ENCODE measurements around the gene LPP.

The LPP gene

DNA sequence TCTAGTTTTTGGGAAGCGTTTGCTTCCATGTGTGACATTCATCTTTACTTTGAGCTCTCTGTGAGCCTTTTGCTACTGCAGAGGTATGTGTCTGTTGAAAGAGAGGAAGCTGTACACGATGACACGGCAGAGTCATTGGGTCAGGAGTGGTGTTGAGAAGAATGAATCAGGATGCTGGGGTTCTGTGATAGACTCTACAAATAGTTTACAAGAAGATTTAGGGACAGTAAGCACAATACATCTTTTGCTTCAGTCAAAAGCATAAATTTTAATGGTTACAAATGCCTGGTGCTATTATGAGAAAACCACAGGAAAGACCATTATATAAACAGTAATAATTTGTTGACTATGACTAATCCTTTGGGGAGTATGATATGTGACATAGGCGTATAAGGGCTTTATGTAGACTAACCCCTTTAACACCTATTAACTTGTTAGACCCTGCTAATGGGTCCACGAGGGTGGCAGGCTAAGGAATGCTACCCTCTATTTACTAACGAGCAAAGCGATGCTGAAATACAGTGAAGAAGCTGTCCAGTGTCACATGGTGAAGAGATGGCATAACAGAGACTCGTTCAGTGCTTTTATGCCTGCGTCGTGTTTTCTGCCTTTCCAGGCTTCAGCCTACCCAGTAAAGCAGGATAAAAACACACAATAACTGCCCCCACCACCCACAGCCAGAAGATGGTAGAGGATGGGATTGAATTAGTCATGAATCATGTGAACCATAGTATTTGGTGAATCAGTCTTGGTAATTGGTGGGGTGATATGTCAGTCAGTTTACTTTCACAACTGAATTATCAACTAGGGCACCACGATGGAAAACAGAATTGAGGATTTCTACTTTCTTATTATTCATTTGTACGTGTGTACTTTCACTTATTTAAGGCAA is 118.8 kb downstream of the LPP start:
- peak; percentile 75 for DNase-seq (ENCODE audit: low read depth, low spot score)

DNA sequence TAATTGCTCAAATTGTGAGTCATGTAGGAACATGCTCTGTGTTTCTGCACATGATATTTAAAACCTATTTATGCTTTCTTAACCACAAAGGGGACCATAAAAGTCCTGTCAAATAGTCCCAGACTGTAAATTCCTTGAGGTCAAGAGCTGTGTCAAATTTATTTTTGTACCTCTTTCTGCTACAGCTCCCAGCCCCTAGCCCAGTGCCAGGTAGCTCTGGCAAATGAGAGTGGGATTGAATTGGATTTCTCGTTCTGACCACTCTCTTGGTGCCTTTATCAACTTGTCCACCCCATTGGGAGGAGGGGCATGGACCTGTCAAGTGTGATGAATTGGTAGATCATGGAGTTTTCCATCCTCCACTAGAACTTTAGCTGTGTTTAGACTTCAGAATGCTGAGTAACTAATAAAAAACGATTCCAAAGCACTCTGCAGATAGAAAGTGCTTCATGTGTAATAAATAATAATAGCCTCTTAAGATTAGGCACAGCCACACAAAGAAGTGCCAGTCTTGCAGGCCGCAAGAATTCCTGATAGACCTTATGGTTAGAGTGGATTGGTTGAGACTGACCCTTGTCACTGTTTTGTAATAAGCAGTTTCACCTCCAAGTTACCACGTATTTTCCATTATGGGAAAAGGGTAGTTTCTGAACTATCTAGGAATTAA is 120.4 kb downstream of the LPP start:
- DNase-seq (ENCODE audit: low read depth, low spot score), result peak; percentile 49

DNA sequence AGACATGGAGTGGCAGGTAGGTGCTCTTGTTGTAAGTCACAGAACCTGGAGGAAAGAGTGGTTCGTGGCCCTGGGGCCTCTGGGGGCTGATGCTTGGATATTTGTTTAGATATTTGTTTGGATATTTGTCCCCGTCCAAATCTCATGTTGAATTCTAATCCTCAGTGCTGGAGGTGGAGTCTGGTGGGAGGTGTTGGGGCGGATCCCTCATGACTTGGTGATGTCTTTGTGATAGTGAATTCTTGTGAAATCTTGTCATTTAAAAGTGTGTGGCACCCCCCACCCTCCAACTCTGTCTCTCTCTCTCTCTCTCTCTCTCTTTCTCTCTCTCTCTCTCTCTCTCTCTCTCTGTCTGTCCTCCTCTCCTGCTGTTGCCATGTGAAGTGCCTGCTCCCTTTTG is 122.4 kb downstream of the LPP start:
- DNase-seq (ENCODE audit: low read depth, low spot score), result no peak

DNA sequence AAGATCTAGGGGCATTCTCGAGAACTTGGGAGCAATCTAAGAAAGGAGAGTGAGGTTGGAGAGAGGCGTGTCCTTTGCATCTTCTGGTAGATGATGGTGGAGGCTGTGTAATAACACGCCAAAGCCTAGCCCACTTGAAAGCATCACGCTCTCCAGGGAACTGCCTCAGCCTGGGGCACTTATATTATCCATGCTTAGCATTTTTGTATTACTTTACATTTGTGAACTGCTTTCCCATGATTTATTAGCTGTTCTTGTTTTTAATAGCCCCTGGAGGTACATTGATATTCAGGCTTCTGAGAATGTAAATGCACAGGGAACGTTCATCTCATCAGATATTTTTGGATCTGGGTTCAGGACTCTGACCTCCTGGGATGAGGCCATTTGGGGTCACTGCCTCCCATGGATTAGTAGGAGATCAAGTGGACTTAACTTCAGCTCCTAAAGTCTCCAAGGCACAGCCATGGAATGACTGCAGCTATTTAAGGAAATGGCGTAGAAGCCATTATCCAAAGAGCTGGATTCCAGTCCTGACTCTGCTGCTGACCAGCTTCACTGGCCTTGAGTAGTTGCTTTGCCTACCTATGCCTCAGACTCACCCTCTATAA is 124.9 kb downstream of the LPP start:
- DNase-seq (ENCODE audit: low read depth, low spot score), result no peak

DNA sequence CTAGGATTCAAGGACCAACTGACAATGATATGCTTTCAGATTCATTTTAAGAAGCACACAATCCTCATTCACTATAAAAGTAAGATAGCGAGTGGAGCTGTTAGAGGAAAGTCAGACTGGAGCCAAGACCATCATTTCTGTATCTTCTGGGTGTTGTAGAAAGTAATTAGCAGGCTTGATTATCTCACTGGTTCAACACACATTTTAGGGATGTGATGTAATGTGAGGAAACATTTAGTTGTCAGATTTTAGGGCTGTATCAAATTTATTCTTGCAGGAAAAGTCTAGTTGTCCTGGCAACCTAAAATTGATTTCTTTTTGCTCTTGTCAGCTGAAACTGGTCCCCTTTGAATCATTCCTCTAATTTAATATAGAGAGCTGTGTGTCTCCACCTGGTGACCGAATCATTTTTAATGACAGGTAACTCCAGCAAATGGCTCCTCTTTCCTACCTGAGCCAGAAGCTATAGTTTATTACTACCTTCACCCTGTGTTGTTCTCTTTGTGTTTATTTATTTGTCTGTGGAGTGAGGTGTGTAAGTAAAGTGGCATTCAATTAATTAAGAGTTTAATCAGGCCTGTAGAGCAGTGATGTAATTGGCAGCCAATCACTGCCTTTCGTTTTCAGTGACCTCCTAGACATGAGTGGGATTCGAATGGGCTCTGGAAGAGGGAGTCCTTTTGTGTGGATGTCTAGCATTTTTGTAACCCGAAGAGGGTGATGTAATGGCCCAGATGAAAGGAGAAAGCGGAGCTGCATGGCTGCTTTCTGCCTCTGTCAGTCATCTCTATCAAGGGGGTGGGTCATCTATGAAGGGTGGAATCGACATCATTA is 125.8 kb downstream of the LPP start:
- peak; percentile 84 for DNase-seq (ENCODE audit: low read depth, low spot score)

DNA sequence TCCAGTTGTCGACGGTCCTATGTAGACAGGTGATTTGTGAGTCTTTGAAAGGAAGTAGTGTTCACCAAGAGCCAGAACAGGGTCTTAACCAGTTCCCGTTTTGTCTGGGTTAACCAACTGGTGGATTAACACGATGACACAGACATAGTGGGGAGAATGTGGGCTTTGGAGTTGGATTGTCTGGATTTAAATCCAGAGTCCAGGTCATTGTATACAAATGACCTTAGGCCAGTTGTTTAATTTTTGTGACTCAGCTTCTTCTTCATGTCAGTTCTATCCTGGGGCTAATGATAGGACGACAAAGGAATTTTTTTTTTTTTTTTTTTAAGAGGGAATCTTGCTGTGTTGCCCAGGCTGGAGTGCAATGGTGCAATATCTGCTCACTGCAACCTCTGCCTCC is 126.7 kb downstream of the LPP start:
- no peak for DNase-seq (ENCODE audit: low read depth, low spot score)

DNA sequence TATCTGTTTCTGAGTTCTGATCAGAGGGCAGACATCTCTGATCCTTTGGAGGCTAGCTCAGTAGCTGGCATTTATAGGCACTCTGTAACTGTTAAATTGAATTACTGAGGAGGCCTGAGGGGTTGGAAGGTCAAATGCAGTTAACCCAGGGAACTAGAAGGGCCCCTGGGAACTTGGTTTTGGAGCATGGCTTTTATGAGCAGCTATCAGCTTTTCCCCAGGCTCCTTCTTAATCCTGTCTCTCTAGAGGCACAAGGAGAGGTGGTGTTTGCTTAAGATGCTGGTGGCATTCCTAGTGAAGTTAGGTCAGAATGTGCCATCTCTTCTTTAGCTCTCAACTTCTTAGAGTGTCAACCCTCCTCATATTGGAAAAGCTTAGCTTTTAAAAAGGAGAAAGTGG is 128.9 kb downstream of the LPP start:
- DNase-seq (ENCODE audit: low read depth, low spot score), result no peak

DNA sequence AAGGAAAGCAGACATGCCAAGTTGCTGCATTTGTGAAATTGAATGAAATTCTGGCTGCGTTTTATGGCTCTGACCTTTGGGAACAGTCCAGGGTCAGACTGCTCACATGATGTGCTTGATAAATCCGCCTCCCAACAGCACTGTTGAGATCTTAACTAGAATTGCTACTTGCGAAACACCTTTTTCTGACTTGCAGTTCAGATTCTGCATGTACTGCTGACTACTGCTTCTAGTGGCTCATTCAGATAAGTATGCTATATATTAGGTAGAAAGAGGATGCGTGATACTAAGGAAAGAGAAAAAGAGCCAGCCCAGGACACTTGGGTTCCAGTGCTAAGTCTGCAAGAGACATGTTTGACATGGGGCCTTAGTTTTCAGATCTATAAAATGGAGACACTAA is 129.4 kb downstream of the LPP start:
- no peak for DNase-seq (ENCODE audit: low read depth, low spot score)

DNA sequence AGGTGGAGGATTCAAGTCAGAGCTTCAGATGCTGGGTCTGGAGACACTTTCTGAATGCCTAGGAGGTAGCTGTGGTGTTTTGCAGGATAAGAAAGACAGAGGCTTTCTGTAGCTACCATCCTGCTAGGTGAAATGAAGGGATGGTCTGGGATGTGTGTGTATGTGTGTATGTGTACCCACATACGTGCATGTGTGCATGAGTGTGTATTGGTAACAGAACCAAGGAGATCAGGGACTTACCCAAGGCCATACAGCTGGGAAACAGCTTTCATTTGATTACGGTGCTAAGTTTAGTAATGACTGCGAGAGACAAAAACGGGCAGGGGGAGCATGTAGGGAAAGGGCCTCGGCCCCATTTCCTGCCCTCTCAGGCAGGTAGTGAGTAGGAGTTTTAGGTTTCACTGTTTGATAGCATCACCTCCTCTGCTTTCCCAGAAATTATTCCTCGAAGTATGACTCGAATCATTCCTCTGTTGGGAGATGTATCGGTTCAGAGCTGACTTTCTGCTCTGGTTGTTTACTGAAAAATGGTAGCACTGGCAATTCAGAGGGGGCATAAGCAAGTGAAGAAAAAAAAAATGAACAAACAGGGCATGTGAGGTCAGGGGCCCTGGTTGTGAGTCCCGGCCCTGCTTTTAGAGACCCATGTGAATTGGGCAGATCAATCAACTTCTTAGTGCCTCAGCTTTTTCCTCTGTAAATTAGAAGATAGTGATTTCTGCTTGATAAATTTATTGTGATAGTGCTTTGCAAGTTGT is 130.7 kb downstream of the LPP start:
- no peak for DNase-seq (ENCODE audit: low read depth, low spot score)

DNA sequence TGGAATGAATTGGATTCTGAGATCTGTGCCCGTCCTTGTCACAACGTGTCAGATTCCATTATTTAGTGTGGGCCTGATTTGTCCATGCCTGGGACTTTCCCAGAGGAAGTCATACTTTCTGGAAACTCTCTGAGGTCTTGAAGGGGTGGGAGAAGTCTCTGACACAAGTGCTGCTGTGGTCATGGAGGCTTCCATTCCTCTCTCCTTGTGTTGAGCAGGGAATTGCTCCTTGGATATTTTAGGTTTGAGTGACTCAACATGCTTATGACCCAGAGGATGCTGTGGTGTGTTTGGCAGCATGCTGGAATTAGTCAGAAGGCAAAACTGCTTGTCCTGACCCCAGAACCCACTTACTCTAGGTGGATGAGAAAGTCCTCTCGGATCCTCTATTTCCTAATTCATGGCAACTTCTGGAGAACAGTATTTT is 132.1 kb downstream of the LPP start:
- DNase-seq (ENCODE audit: low read depth, low spot score), result peak; percentile 97

DNA sequence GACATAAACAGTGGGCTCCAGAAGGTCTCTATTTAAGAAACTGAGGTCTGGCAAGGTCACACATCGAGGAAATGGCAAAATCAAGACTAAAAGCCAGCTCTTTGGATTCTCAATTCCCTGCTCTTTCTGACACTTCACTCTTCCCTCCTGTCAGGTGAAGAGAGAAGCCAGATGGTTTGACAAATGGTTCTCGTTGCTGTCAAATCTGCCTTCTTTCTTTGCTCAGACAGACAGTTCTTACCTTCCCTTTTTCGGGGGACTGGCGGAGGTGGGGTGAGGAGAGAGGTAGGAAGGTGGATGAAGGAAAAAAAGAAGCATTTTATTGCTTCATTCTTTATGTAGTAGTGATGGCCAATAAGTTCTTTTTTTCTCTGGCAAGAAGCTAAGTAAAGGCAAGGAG is 133.4 kb downstream of the LPP start:
- DNase-seq (ENCODE audit: low read depth, low spot score), result no peak

DNA sequence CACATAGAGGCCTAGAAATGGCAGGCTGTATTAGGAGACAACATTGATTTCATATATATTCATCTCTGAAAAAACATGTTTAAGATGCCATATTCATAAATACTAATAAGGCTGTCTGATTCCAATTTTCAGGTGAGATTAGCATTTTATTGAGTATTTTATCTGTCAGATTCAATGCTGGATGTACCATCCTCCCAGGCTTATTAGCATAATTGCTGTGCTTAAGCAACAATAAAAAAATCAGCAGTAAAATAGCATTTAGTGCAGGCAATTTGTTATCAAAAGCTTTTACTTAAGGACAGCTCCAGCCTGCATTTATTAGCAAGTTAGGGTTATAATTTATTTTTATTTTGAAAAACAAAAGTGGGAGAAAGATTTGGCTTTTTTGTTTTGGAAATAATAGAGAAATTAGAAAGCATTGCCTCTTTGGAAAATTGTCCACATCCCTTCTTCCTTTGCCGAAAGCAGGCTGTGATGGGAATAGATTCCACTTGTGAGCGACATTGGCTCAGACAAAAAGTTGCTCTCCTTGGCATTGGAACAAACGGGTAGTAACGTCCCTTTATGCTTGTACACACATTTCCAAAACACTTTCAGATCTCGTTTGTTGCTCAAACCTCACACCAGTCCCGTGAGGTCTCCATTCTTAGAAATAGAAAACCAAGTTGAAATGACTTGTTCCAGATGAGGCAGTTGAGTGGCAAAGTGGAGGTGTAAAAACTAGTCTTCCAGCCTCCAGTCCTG is 134.0 kb downstream of the LPP start:
- no peak for DNase-seq (ENCODE audit: low read depth, low spot score)

DNA sequence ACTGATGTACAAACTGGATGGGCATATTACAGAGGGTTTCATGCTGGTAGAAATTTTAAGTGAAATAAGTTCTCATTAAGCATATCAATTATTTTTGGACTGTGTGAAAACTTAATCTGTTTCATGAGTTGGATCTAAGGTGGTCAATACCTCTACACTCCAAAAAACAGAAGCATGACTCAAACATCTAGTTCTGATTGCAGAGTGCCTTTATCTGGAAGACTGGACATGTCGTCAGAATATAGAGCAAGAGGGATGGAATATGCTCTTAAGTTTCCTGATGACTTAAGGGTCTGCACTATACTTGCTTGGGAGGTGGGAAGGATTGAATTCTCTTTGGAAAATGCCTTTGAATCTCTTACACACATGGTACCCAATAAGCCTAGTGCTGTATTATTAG is 138.3 kb downstream of the LPP start:
- DNase-seq (ENCODE audit: low read depth, low spot score), result no peak

DNA sequence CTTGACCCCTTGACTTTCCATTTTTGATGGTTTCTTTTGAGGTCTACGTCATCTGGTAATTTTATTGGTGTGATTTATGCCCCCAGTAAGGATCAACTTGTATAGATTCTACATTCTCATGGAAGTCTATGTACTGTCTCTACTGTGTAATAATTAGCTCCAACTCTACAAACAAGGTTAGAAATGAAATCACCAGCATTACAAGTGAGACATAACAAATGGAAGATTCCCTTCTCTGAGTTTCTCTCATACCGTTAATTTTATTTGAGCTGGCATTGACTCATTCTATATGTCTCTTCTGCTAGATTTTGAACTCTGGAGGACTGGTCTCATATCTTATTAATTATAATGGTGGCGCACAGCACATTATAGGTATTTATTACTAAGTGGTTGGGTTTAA is 138.9 kb downstream of the LPP start:
- DNase-seq (ENCODE audit: low read depth, low spot score), result no peak

DNA sequence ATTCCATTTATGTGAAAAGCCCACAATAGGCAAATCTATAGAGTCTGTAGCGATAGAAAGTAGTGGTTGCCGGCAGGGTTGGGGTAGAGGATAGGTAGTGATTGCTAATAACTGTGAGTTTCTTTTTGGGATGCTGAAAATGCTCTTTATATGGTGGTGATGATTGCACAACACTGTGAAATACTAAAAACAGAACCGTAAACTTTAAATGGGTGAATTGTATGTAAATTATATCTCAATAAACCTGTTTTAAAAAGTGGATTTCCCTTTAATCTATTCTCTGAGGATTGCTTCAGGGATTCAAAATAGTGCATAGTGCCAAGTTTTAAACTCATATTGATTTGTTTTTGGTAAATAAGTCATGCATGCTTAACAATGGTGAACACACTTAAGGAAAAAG is 140.2 kb downstream of the LPP start:
- DNase-seq (ENCODE audit: low read depth, low spot score), result no peak

DNA sequence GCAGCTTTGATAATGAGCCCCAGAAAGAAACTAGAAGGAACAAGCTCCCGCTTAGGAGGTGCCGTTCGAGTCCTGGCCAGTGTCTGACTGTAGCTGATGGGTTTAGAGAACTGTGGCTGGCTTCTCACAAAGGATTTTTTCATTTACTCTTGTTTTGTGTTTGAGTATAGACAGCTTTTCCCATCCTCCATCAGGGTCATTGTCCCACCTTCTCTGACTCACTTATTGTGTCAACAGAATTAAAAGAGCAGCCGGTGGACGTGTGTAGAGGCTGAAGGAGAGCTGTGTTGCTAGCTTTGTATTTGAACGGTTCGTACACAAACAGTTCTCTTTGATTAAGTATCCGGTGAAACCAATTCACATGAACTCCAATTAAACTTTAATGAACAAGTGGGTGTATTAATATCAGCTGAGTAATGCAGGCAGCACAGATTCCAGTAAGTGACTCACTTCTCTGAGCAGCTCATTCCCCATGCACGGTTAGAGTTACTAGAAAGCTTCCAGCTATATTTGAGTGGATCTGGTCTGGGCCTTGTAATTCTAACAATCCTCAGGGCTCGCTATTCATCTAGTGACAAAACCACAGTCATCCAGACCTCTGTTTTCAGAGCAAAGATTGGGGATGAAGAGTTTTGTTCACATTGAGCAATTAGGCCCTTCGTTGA is 141.0 kb downstream of the LPP start:
- peak; percentile 96 for DNase-seq (ENCODE audit: low read depth, low spot score)

DNA sequence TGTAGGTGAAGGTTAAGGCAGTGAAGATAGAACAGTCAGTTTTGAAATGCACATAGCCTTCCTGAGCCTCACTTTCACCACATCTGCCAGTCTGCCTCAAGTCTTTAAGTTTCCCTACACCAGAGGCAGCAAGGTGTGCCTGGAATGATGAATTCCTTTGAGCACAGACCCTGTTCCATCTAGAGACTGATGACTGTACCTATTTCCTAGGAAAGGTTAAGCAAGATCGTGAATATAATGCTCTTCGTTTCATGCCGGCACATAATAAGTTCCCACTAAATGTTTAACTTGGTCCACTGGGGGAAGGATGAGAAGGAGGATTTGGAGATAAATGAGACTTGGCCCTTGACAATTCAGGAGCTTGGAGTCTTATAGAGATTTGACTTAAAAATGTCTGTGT is 141.9 kb downstream of the LPP start:
- DNase-seq (ENCODE audit: low read depth, low spot score), result no peak

DNA sequence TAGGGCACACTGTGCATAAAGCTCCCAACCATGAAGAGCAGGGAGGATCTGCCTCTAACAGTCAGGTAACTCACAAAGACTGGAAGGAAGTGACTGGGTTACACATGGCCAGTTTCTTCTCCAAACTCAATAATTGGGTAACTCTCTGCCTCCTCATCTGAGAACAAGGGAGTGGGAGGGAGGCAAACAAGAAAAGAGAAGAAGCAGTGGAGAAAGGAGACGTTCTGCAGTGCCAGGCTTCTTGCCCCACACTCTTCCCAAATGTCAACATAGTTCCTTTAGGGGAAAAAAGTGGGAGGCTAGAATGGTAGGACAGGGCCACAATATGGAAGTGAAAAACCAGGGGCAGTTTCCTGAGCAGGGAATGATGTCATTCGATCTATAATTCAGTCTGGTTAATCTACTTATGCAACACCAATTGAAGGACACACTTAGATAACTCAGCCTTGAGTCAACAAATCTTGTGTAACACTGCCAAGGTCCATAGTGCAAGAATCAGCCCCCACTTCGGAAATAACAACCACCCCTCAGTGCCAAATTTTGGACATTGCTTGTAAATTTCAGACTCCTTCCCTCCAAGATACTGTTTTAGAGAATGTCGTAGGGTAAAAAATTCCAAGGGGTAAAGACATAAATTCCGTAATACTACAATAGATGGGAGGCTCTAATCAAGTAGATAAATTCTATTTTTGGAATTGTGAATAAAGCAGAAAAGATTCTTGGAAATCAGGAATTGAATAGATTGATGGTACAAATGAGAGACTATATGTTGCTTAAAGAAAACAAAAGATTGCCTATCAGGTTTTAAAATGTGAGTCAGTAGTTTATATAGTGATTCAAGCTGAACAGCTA is 143.0 kb downstream of the LPP start:
- DNase-seq (ENCODE audit: low read depth, low spot score), result peak; percentile 64

DNA sequence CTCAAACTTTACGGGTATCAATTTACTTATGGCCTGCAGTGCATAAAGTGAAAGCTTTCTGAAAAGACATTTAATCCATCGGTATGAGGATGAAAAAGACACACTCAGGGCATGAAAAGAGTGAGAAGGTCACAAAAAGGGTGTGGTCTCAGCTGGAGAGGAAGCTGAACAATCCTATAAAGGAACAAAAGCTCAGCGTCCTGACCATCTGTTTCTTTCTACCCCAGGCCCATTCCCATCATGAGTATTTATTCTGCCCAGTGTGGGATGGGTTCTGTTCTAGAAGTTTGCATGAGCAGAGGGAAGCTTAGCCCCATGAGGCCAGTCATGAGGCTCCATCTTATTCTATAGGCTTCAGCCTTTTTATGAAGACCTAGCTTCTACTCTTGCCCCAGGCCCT is 144.6 kb downstream of the LPP start:
- no peak for DNase-seq (ENCODE audit: low read depth, low spot score)

Data from astrocyte of the hippocampus (primary cell).